Tibial nerve (tissue), 4 donors: ENCODE results near the gene ADPGK.

Experiments
- CTCF ChIP-seq, 5 experiments: fragments of 200-600 bp in 3 of 5; fragments of 450-650 bp in 2 of 5; sonication (generic) in 3 of 5; IDR thresholded peaks; one replicate each; pipeline ENCODE4 v1.5.1; 2016 to 2019; ENCODE audit warnings: antibody characterized with exemption in 5 of 5, mild to moderate bottlenecking in 3 of 5, moderate library complexity in 2 of 5
- EP300 ChIP-seq, 2 donors: sonication (generic); formaldehyde crosslinking; IDR thresholded peaks; one replicate each; pipeline ENCODE4 v1.6.1; 2017; ENCODE audit warnings: antibody characterized with exemption in 2 of 2, mild to moderate bottlenecking in 1 of 2
- POLR2A ChIP-seq, 2 donors: fragments of 450-650 bp; IDR thresholded peaks; one replicate each; pipeline ENCODE4 v1.6.1; 2017; ENCODE audit warnings: antibody characterized with exemption in 2 of 2, mild to moderate bottlenecking in 2 of 2, moderate library complexity in 2 of 2

- no peak for TF ChIP-seq CTCF (IDR thresholded peaks at IDR 0.05)
- TF ChIP-seq EP300 (IDR thresholded peaks at IDR 0.05), result no peak
- TF ChIP-seq POLR2A (IDR thresholded peaks at IDR 0.05), result no peak
Observed at GRCh38 chr15:72770673-72771328, 12.8 kb downstream of the ADPGK start.
